ENCODE results near the gene TTC28. TPM values are rescaled to one million over a fixed set of nuclear protein-coding genes. Genes with fewer than 3 reads are reported as not detected.

The TTC28 gene
- total and polyA plus RNA-seq, 10 of the 15 experiments (the other 5 are each of a cell fraction or from before 2014, with no cell fraction given) = 0.15 to 8.4 (median 1.4) TPM

GRCh38 chr22:28128827-28129226 lies 550.8 kb downstream of the TTC28 start (continued):
- no peak for TF ChIP-seq STAT1 (conservative IDR thresholded peaks at IDR 0.05)
- TF ChIP-seq NFYB (IDR thresholded peaks at IDR 0.05; ENCODE audit: insufficient read depth, low read depth, low read length) = no peak

- H3K27me3 ChIP-seq (replicated peaks in 1 of 2; ENCODE audit: control insufficient read depth in 2 of 2, insufficient read depth in 2 of 2, low read length in 1 of 2) = peaks cover 0 to 2% of the 10 kb centered on the region in 2 experiments; a peak in 1 of 4 replicates
- H2AFZ ChIP-seq (ENCODE audit: control insufficient read depth, low read depth, low read length) = no peak overlapping the region
- no peaks in the 10 kb centered on the region for H3K79me2 ChIP-seq (ENCODE audit: control insufficient read depth, insufficient read depth, low read length)
- no peaks in the 10 kb centered on the region for H4K20me1 ChIP-seq (ENCODE audit: control insufficient read depth, insufficient read depth)
- TF ChIP-seq POLR2AphosphoS2 (IDR thresholded peaks at IDR 0.05; ENCODE audit: low read depth, low read length) (no peak), HDAC6 (IDR thresholded peaks at IDR 0.05; ENCODE audit: unreplicated experiment) (no peak), EP300 (IDR thresholded peaks at IDR 0.05; ENCODE audit: borderline replicate concordance in 1 of 2, control insufficient read depth in 1 of 2, low read depth in 2 of 2, low read length in 2 of 2) (no peak), RFX5 (IDR thresholded peaks at IDR 0.05; ENCODE audit: low read depth, low read length) (no peak), TCF7 (IDR thresholded peaks at IDR 0.05; ENCODE audit: borderline replicate concordance) (no peak), NFYA (IDR thresholded peaks at IDR 0.05; ENCODE audit: borderline replicate concordance, low read depth, low read length) (no peak), SUPT20H (IDR thresholded peaks at IDR 0.05; ENCODE audit: borderline replicate concordance, control insufficient read depth, low read depth, low read length) (no peak), HCFC1 (IDR thresholded peaks at IDR 0.05; ENCODE audit: low read length) (no peak), POU2F2 (IDR thresholded peaks at IDR 0.05; ENCODE audit: borderline replicate concordance, low read depth, low read length) (no peak), YY1 (IDR thresholded peaks at IDR 0.05; ENCODE audit: low read depth, low read length) (no peak), CBX3 (IDR thresholded peaks at IDR 0.05; ENCODE audit: borderline replicate concordance, low read depth) (no peak), IRF3 (IDR thresholded peaks at IDR 0.05) (no peak), SMAD1 (IDR thresholded peaks at IDR 0.05; ENCODE audit: low read depth, partially characterized antibody) (no peak), CREM (IDR thresholded peaks at IDR 0.05; ENCODE audit: low read depth) (no peak)
- ChIA-PET CTCF (no interaction called here), SMC1A (ENCODE audit: uncharacterized antibody, unreplicated experiment) (interaction anchor here (0.9 kb wide), 1 partner anchor 12 kb away, joined by 3 read pairs; no protein-coding TSS in a partner anchor), POLR2A (no interaction called here), RAD21 (ENCODE audit: unreplicated experiment) (no interaction called here)
- no peak overlapping the region for H3K9ac ChIP-seq (ENCODE audit: control insufficient read depth, insufficient read depth, low read length)
- H3K36me3 ChIP-seq (ENCODE audit: control insufficient read depth in 2 of 2, insufficient read depth in 2 of 2, low read length in 1 of 2) = no peaks in the 10 kb centered on the region
- no peak overlapping the region for H3K4me2 ChIP-seq (ENCODE audit: control insufficient read depth, insufficient read depth)
- FAIRE-seq = no peak
- no peak for ATAC-seq
- H3K4me1 ChIP-seq (ENCODE audit: control insufficient read depth, insufficient read depth, low read length) = no peaks in the 10 kb centered on the region
- DNase-seq (ENCODE audit: low read depth, low spot score) = no peak
- H3K9me3 ChIP-seq (replicated peaks; ENCODE audit: control insufficient read depth, insufficient read depth, low read length) = no peaks in the 10 kb centered on the region
- BruUV-seq (replicated peaks) = no TSS peak
- intact Hi-C loops (cut with micrococcal nuclease; ENCODE audit: unreplicated experiment) = no loop called here
- in situ Hi-C loops (cut with MboI) = no loop called here
- no peak overlapping the region for H3K4me3 ChIP-seq
- 41% methylated on average over 2 of the region's 2 CpGs for WGBS (ENCODE audit: insufficient coverage, insufficient replicate concordance, low lambda C conversion rate, missing lambda C conversion rate)
- H3K27ac ChIP-seq (ENCODE audit: control insufficient read depth, insufficient read depth) = no peak overlapping the region
Measured at GRCh38 chr22:28125799-28126198, 553.8 kb downstream of the TTC28 start.

Measured in GM12878 (cell line).